Tibial nerve (tissue), 4 donors: ENCODE measurements around the gene ADAMTS10. TPM values are rescaled to one million over a fixed set of nuclear protein-coding genes. Genes with fewer than 3 reads are reported as not detected.

Experiments used
- DNase-seq, 2 donors: peaks; one replicate each; pipeline ENCODE4 v3.0.0-alpha.2; 2019; ENCODE audit warnings: low spot score in 2 of 2
- H3K27ac ChIP-seq, 4 donors: fragments of 200-600 bp; sonication (generic) in 3 of 4; one replicate each; pipeline ENCODE4 v1.5.1; 2017 to 2019; ENCODE audit warnings: mild to moderate bottlenecking in 1 of 4
- H3K27me3 ChIP-seq, 2 donors: fragments of 200-600 bp; sonication (generic) in 1 of 2; one replicate each; pipeline versions ENCODE4 v1.5.1 to v1.6.0; 2017 to 2019
- H3K36me3 ChIP-seq, 3 donors: fragments of 200-600 bp; sonication (generic); one replicate each; pipeline ENCODE4 v1.5.1; 2018 to 2019
- H3K4me1 ChIP-seq, 4 donors: fragments of 200-600 bp; sonication (generic) in 3 of 4; one replicate each; pipeline ENCODE4 v1.5.1; 2017 to 2019
- H3K4me3 ChIP-seq, 4 donors: fragments of 200-600 bp; sonication (generic) in 3 of 4; one replicate each; pipeline ENCODE4 v1.5.1; 2017 to 2019; ENCODE audit warnings: mild to moderate bottlenecking in 1 of 4, moderate library complexity in 1 of 4
- H3K9me3 ChIP-seq, 4 donors: fragments of 200-600 bp; sonication (generic) in 3 of 4; one replicate each; pipeline ENCODE4 v1.5.1; 2017 to 2019
- EP300 ChIP-seq, 2 donors: sonication (generic); formaldehyde crosslinking; IDR thresholded peaks; one replicate each; pipeline ENCODE4 v1.6.1; 2017; ENCODE audit warnings: antibody characterized with exemption in 2 of 2, mild to moderate bottlenecking in 1 of 2
- POLR2A ChIP-seq, 2 donors: fragments of 450-650 bp; IDR thresholded peaks; one replicate each; pipeline ENCODE4 v1.6.1; 2017; ENCODE audit warnings: antibody characterized with exemption in 2 of 2, mild to moderate bottlenecking in 2 of 2, moderate library complexity in 2 of 2
- WGBS, 2 donors: methylation state at CpG; one replicate each; pipeline ENCODE4 v1.1.5; 2018; 5-methylcytosine and 5-hydroxymethylcytosine counted together
- total RNA-seq, 4 donors: library from RNA; depleted of rRNA; stranded (reverse); fragments of >200 nt; gene quantifications; one replicate each; pipeline ENCODE4 v1.1.0, GENCODE V29; 2016
- TF ChIP-seq, protein P1 (sequence below), 5 experiments: fragments of 200-600 bp in 3 of 5; fragments of 450-650 bp in 2 of 5; sonication (generic) in 3 of 5; IDR thresholded peaks; one replicate each; pipeline ENCODE4 v1.5.1; 2016 to 2019; ENCODE audit warnings: antibody characterized with exemption in 5 of 5, mild to moderate bottlenecking in 3 of 5, moderate library complexity in 2 of 5

Gene ADAMTS10
- total RNA-seq, 4 donors from 2014 or later, result 37.3 to 140 (median 66.6) TPM

DNA sequence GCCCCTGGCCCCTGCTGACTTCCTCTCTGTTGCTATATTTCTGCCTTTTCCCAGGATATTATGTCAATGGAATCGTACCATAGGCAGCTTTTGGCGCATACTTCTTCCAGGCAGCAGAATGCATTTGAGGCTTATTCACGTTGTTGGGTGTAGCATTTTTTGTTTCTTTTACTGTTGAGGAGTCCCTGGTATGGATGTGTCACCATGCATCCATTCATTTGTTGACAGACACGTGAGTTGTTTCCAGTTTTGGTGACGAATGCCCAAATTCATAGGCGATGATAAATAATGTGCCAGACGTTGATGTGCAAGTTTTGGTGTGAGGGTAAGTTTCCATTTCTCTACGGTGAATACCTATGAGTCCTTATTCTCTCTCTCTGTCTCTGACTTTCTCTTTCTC, 24.9 kb upstream of the ADAMTS10 start:
- H3K27ac ChIP-seq, result no peak overlapping the region
- TF ChIP-seq POLR2A (IDR thresholded peaks at IDR 0.05) (no peak), EP300 (IDR thresholded peaks at IDR 0.05) (no peak)
- TF ChIP-seq, protein P1, sequence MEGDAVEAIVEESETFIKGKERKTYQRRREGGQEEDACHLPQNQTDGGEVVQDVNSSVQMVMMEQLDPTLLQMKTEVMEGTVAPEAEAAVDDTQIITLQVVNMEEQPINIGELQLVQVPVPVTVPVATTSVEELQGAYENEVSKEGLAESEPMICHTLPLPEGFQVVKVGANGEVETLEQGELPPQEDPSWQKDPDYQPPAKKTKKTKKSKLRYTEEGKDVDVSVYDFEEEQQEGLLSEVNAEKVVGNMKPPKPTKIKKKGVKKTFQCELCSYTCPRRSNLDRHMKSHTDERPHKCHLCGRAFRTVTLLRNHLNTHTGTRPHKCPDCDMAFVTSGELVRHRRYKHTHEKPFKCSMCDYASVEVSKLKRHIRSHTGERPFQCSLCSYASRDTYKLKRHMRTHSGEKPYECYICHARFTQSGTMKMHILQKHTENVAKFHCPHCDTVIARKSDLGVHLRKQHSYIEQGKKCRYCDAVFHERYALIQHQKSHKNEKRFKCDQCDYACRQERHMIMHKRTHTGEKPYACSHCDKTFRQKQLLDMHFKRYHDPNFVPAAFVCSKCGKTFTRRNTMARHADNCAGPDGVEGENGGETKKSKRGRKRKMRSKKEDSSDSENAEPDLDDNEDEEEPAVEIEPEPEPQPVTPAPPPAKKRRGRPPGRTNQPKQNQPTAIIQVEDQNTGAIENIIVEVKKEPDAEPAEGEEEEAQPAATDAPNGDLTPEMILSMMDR (IDR thresholded peaks at IDR 0.05), result no peak
- H3K27me3 ChIP-seq, result no peaks in the 10 kb centered on the region
- H3K4me1 ChIP-seq, result peaks cover 0 to 9% (median 0%) of the 10 kb centered on the region in 4 donors
- no peak for DNase-seq
- no peak overlapping the region for H3K4me3 ChIP-seq
- H3K36me3 ChIP-seq, result no peaks in the 10 kb centered on the region
- WGBS, 2 donors, result 85 to 90% methylated on average over 8 of the region's 8 CpGs
- H3K9me3 ChIP-seq, result peaks cover 0 to 10% (median 0%) of the 10 kb centered on the region in 4 donors

DNA sequence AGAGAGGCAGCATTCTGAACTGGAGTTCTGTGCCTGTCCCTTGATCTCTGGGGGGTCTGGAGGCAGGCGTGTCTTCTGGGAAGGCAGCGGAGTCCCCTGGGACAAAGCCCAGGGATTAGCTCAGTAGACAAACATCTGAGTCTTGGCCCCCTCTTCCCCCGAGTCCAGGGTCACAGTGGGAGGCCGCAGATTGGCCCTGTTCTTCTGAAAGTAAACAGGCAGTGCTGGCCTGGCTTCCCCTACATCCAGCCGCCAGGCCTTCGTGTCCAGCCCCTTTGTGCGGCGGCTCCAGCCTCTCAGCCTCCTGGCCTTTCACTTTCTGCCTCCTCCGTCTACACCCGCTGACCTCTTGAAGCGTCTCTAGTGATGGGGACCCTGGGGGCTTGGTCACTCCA, 20.9 kb upstream of the ADAMTS10 start:
- TF ChIP-seq EP300 (IDR thresholded peaks at IDR 0.05), result peak in 1 of 2 donors; percentile 20
- TF ChIP-seq, protein P1 (IDR thresholded peaks at IDR 0.05), result no peak
- TF ChIP-seq POLR2A (IDR thresholded peaks at IDR 0.05), result no peak
- peak overlapping the region in 2 of 4 donors; percentile 71 to 76 for H3K27ac ChIP-seq
- H3K4me1 ChIP-seq, result peaks cover 0 to 6% (median 0%) of the 10 kb centered on the region in 4 donors
- peaks cover 0 to 32% (median 0%) of the 10 kb centered on the region in 4 donors for H3K9me3 ChIP-seq
- DNase-seq, result no peak
- 12 to 18% methylated on average over 11 of the region's 11 CpGs for WGBS, 2 donors
- no peaks in the 10 kb centered on the region for H3K27me3 ChIP-seq
- H3K36me3 ChIP-seq, result no peaks in the 10 kb centered on the region
- H3K4me3 ChIP-seq, result no peak overlapping the region

DNA sequence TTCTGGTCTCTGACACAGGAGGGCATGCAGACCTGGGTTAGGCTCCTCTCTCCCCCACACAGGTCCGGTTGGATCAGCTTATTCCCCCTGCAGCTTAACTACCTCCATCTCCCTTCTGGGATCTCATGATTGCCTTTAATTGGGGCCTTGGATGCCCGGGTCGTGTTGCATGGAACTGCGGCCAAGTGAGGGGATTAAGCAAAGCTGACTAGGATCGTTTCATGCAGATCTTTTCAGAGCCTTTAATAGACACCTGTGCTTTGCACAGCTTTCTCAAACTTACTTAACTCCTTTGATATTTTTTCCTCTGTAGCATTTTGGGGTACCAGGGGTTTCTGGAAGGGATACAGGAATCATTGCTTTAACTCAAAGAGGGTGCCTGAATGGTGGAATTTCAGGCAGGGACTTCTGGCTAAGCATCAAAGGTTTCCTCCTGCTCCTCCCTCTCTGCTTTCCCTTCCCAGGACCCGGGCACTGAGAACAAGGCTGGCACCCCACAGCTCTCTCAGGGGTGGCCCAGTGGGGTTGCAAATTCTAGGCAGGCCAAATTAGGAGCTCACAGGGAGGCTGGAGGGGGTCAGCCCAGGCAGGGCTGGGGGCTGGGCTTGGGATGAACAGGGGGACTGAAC, 20.4 kb upstream of the ADAMTS10 start:
- no peak for DNase-seq
- 36 to 37% methylated on average over 6 of the region's 6 CpGs for WGBS, 2 donors
- peaks cover 0 to 6% (median 0%) of the 10 kb centered on the region in 4 donors for H3K4me1 ChIP-seq
- H3K36me3 ChIP-seq, result no peaks in the 10 kb centered on the region
- H3K4me3 ChIP-seq, result no peak overlapping the region
- no peak for TF ChIP-seq POLR2A (IDR thresholded peaks at IDR 0.05)
- TF ChIP-seq EP300 (IDR thresholded peaks at IDR 0.05), result no peak
- TF ChIP-seq, protein P1 (IDR thresholded peaks at IDR 0.05), result no peak
- no peaks in the 10 kb centered on the region for H3K27me3 ChIP-seq
- H3K27ac ChIP-seq, result peak overlapping the region in 2 of 4 donors; percentile 71 to 76
- peaks cover 0 to 32% (median 0%) of the 10 kb centered on the region in 4 donors for H3K9me3 ChIP-seq

DNA sequence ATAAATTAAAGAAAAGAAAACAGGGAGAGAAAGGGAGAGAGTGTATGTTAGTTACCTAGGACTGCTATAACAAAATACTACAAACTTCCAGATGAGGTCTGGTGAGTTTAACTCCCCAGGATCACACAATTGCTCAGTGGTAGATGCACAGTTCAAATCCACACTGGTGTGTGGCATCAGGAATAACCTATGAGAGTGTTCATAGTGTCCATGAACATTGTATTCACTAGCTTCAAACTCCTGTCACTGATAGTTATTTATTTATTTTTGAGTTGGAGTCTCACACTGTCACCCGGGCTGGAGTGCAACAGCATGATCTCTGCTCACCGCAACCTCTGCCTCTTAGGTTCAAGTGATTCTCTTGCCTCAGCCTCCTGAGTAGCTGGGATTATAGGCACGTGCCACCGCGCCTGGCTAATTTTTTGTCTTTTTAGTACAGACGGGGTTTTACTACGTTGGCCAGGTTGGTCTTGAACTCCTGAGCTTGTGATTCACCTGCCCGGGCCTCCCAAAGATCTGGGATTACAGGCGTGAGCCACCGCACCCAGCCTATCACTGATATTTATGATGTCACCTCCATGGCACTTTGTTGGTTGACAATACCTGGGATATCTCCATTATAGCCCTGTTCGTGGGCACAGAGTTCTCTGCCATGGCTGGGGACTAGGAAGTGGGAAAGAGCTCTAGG, 19.6 kb upstream of the ADAMTS10 start, which contains the start of gene NFILZ:
Gene NFILZ, plus strand, starts transcription at position 638 of the 688 bp plus-strand sequence. CDS start 46,133 bp downstream, outside the sequence.
- peak within 1 kb of the TSS in 2 of 4 donors; percentile 71 to 76 for H3K27ac ChIP-seq

More for the DNA sequence above, 19.6 kb upstream of the ADAMTS10 start, which contains the start of gene NFILZ:
- no peaks in the 10 kb centered on the region for H3K36me3 ChIP-seq
- peaks cover 0 to 6% (median 0%) of the 10 kb centered on the region in 4 donors for H3K4me1 ChIP-seq
- peaks cover 0 to 32% (median 0%) of the 10 kb centered on the region in 4 donors for H3K9me3 ChIP-seq
- TF ChIP-seq, protein P1 (IDR thresholded peaks at IDR 0.05), result no peak
- TF ChIP-seq POLR2A (IDR thresholded peaks at IDR 0.05) (no peak), EP300 (IDR thresholded peaks at IDR 0.05) (no peak)
- 94 to 95% methylated on average over 10 to 11 of the region's 11 CpGs for WGBS, 2 donors
- no peak within 1 kb of the TSS for H3K4me3 ChIP-seq
- no peak for DNase-seq
- no peaks in the 10 kb centered on the region for H3K27me3 ChIP-seq
